GM04503 (cell line): ENCODE data around the gene NBAS.

Experiments used
- DNase-seq: peaks from one replicate; pipeline ENCODE4 v3.0.0-alpha.2; 2012; ENCODE audit warnings: low read depth

Gene NBAS

GRCh38 chr2:15591373-15591691 is 30.2 kb upstream of the NBAS start:
- no peak for DNase-seq

DNA sequence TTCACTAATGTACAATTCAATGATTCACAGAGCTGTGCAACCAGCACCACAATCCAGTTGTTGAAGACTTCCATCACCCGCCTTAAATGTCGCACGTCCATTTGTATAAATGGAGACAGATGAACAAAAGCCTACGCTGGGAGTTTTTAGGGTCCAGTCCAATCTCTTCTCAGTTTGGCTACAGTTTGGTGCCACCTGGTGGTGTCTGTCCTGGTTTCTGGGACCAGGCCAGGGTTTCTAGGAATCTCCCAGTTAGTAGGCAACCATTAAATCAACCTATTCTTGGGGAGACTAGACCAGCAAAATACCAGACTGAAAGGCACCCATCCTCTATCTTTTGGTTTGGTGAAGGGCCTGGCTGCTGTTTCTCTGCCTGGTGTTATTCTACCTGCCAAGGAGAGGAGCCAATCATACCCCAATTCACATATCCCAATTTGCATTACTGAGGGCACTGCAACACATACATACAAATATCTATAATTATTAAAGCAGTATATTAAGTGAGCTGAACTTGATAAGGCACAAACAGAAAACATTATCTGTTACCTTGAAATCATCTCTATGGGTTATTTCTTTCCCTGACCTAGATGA is 27.3 kb upstream of the NBAS start:
- DNase-seq: no peak

DNA sequence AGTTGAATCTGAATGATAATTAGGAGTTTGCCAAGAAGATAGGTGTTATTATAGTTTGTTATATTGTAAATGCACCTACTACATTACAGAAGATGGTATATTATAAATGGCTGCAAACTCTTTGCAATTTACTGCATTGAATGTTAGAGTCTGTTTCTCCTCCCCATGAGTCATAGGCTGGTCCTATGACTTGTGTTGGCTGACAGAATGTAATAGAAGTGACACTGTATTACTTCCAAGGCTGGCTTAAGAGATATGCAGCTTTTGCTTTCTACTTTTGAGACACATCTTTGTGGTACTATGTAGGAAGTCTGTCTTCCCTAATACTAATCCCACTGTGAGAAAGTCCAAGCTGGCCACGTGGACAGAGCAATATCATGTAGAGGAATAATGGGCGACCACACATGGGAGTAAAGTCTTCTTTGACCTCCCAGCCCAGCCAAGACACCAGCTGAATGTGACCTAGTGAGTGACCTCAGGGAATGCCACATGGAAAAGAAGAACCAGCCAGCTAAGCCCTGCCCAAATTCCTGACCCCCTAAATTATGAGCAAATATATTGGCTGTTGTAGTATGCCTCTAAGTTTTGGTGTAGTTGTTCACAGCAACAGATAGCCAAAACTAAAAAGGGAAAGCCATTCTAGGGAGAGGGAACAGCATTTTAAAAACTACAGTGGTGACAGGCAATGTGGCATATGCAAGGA is 23.8 kb upstream of the NBAS start:
- DNase-seq: no peak

DNA sequence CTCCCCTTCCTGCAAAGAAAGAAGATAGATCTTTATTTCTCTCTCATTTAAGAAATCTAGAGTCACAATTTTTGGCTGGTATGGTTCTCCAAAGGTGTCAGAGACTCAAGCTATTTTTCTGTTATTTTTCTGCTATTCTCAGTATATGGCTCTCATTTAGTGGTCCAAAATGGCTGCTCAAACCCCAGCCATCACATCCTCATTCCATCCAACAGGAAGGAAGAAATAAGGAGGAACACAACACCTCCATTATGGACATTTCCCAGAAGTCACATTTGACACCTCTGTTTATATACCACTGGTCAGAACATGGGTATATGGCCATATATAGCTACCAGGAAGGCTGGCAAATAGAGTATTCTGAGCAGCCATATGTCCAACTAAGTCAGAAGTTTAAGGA is 23.2 kb upstream of the NBAS start:
- no peak for DNase-seq

DNA sequence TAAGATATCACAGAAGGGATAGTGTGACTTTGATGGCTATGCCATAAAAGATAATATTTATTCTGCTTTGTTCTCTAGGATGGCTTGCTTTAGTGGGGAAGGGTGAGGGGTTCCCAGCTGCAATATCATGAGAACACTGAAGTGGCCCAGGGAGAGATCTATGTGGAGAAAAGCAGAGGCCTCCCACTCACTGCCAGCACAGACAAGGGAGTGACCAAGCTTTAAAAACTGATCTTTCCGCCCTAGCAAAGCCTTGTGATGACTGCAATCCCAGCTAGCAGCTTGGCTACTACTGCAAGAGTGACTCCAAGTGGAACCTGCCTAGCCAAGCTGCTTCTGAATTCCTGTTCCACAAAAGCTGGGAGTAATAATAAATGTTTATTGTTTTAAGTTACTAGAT is 22.7 kb upstream of the NBAS start:
- no peak for DNase-seq

DNA sequence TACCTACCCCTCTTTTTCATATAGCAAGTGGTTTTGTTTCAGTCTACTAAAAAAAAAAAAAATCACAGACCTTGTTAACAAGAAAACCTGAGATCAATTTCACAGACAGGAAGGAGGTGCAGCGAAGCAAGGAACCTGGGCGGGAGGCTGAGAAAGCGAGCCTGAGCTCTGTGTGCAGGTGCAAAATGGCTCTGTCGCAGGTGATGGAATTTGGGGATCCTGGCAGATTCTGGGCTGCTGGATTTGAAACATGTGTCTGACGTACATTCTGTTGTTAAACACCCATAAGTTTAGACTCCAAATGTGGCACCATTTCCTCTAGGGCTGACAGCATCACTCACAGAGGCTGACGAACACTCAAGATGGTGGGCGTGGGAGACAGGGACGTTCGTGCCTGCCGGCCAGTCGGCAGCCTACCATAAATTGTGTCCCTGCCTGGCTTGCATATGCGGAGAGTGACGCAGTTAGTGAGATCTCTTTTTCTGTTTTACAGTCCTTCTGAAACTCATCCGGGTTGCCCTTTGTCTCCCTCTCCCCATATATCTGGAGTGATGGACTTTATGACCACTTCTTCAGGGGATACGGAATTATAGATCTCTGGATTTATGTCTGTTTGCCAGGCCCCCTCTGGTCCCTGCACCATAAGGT is 21.7 kb upstream of the NBAS start:
- no peak for DNase-seq

GRCh38 chr2:15580451-15580850 is 19.3 kb upstream of the NBAS start:
- no peak for DNase-seq

DNA sequence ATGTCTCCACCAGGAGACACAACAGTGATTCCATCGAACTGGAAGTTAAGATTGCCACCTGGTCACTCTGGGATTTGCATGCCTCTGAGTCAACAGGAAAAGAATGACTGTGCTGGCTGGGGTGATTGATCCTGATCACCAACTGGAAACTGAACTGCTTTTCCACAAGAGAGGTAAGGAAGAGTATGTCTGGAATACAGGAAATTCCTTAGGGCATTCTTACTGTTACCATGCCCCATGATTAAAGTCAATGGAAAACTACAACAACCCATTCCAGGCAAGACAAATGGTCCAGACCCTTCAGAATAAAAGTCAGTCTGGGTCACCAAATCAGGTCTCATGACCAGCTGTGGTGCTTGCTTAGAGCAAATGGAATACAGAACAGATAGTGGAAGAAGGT is 18.5 kb upstream of the NBAS start:
- DNase-seq: no peak

DNA sequence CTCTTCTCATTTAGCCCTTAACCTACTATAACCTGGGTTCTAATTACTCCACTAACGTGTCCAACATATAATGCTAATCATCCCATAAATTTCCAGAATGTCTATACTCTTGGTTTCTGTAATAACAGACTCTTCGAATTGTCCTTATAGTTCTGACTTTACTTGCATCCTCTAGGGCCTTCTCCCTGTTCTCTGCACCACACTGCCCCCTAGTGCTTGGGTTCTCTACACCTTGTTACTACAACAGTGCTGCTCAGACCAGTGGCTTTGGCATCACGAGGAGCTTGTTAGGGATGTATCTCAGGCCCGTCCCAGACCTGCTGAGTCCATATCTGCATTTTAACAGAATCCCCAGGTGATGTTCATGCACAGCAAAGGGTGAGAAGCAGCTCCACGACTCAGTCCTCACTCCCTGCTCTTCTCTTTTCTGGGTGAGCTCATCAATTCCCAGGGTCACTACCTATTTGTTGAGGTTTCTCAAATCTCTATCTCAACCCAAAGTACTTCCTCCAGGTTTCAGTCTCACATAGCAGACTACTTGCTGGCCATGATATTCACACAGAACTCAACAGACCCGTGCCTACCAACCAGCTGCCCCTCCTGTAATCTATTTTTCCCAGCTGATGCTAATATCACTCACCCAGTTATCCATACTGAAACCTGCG is 16.1 kb upstream of the NBAS start:
- peak; percentile 34 for DNase-seq

DNA sequence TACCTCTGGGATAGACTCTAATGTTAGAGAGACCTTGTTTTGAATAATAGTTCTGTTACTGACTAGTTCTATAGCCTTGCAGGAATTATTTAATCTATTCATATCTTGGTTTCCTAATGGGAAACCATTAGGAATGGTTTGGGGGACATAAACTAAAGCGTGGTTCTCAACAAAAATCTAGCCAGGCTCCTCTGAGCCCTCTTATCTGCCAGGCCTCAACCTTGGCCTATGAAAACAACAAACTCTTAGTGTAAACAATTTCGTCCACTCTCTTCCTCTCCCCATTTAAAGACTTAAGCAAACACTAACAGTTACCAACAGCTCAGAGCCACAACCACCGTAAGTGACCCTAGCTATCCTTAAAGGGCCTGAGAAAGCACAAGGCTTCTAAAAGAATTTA is 10.6 kb upstream of the NBAS start:
- DNase-seq: no peak

DNA sequence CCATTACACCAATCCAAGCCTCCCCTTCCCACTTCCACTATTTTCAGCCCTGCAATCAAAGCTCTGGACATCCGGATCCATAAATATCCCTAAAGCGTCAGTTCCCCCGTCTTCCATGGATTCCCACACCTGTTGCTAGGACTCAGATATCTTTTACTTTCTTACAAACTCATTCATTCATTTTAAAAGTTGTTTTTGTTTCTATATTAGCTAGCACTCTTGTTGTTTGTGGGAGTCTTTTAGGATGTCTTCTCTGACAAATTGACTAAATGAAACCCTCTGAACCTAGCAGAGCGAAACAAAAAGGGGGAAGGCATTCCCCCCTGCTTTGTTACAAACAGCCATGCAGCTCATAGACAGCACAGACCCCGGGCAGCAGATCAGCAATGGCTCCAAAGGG is 9.0 kb upstream of the NBAS start:
- DNase-seq: no peak

DNA sequence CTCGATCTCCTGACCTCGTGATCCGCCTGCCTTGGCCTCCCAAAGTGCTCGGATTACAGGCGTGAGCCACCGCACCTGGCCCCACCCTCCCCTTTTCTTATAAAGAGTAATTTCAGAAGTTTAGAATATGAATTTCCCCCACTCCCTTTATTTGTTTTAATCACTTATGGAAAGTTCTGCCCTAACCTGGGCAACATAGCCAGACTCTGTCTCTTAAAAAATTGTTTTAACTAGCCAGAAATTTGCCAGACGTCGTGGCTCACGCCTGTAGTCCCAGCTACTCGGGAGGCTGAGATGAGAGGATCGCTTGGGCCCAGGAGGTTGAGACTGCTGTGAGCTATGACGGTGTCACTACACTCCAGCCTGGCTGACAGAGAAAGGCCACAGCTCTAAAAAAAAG is 7.7 kb upstream of the NBAS start:
- DNase-seq: no peak

DNA sequence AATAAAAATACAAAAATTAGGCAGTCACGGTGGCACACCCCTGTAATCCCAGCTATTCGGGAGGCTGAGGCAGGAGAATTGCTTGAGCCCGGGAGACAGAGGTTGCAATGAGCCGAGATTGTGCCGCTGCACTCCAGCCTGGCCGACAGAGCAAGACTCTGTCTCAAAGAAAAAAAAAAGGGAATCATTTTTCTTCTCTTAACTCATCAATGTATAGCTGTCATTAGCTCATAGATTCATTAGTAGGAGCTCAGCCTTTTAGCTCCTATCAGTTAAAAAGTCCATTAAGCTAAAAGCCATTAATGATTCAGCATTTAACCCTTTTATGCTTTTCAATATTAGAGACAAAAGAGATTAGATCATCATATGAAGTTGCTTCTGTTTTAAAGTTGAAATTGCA is 5.8 kb upstream of the NBAS start:
- DNase-seq: no peak

- no peak for DNase-seq
These were observed 5.0 kb upstream of the NBAS start for GRCh38 chr2:15565994-15566671.

DNA sequence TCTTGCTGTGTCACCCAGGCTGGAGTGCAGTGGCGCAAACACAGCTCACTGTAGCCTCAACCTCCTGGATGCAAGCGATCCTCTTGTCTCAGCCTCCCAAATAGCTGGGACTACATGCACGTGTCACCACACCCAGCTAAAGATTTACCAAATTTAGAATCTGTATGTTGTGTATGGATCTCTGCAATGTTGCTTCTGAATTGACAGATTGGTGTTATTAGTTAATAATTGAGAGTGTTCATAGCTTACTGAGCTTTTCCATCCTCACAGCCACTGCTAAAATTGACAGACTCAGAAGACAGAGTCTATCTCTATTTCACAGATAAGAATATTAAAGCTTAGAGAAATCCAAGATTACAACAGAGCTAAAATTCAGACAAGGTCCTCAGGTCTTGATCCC is 4.3 kb upstream of the NBAS start:
- no peak for DNase-seq

DNA sequence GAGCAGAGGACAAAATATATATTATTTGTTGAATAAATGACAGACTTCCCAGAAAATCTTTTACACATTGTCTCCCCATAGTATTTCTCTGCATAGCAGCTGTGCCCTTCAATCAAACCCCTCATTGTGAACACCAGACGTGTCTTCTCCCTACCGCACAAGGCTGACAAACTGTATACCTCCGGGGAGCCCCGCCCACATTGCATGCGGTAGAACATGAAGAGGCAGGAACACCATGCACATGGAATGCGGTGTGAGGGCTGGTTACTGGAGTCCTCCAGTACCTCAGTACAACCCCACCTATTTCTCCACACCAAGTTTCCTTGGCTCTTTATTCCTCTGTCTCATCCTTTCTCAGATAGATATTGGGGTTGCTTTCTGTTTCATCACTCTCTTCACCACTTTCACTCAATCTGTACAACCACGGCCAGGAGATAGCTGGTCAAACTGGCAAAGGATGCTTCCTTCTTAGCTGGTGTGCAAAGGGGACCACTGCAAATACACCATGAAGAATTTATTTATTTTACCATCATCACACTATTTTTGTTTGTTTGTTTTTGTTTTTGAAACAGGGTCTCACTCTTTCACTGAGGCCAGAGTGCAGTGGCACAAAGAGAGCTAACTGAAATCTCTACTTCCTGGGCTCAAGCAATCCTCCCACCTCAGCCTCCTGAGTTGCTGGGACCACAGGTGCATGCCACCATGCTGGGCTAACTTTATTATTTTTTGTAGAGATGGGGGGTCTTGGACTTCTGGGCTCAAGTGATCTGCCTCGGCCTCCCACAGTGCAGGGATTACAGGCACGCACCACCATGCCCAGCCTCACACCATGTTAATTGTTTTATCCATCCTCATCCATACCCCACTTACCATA is 2.3 kb upstream of the NBAS start:
- no peak for DNase-seq

DNA sequence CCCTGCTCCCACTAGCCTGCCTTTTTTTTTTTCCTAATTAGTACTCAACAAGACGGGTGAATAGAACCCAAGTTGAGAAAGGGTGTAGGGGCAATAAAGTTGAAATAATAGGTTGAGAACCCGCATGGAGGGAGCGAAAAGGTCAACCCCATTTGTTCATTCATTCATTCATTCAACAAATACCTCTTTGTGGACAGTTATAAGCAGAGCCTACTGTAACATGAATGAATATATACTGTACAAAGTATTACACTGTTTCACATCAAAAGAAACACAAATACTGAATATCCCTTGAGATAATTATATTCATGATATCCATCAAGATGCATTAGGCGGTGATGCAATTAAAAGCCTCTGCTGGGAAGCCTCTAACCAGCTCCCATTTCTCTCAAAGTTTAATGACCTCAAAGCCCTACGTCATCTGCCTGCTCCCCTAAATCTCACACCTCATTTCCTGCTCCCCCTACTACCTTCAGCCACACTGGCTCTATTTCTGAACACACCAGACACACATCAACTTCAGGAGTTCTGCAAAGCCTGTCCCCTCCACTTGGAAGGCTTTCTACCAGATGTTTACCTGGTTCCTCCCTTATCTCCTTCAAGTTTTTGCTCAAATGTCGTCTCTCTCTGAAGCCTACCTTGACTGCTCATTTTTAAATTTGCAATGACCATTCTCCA is 1.4 kb upstream of the NBAS start:
- no peak for DNase-seq

- no peak for DNase-seq
These were observed 625 bp upstream of the NBAS start for GRCh38 chr2:15561574-15562344.

GRCh38 chr2:15560140-15560987 is 770 bp downstream of the NBAS start:
- DNase-seq: no peak
